Endothelial cell of umbilical vein (primary cell): Measurements from ENCODE around the gene NOD1. TPM values are rescaled to one million over a fixed set of nuclear protein-coding genes. Genes with fewer than 3 reads are reported as not detected.

Experiments used
- BruUV-seq: library from RNA; stranded (reverse); fragments of 400-500 nt; replicated peaks from 2 replicates; lab custom pipeline; 2021; lab: Mats Ljungman, UMichigan
- CTCF ChIA-PET: fragments of 300-600, 350-600 bp; sonication (Branson Sonifier 250); formaldehyde crosslinking; loops from one replicate; lab custom pipeline; 2021; ENCODE audit warnings: antibody characterized with exemption, inconsistent platforms; lab: Charles Lee
- POLR2A ChIA-PET: fragments of 300-600, 350-600 bp; sonication (Branson Sonifier 250); formaldehyde crosslinking; loops from one replicate; lab custom pipeline; 2021; ENCODE audit warnings: antibody characterized with exemption, inconsistent platforms; lab: Charles Lee
- DNase-seq: peaks from one replicate; pipeline ENCODE4 v3.0.0-alpha.2; 2011; ENCODE audit warnings: low read depth, low spot score
- FAIRE-seq: peaks from 2 replicates; lab custom pipeline; 2011; peaks lifted over from hg19 to GRCh38; lab: Jason Lieb, UNC
- H2AFZ ChIP-seq: 2 replicates; pipeline ENCODE4 v1.6.0; 2012; ENCODE audit warnings: low read depth, low read length, control low read depth, inconsistent platforms
- H3K27ac ChIP-seq: 2 replicates; pipeline ENCODE4 v1.5.1; 2011; ENCODE audit warnings: low read depth, mild to moderate bottlenecking, control low read depth, low read length, moderate library complexity; ENCODE audit not compliant: insufficient read depth
- H3K27me3 ChIP-seq, 2 experiments: 2 replicates each; pipeline versions ENCODE4 v1.6.0 to v1.6.1; 2011; ENCODE audit warnings: low read length in 2 of 2, mixed read lengths in 1 of 2; ENCODE audit not compliant: control insufficient read depth in 2 of 2, insufficient read depth in 2 of 2
- H3K36me3 ChIP-seq, 2 experiments: 2 replicates in 1 of 2; 3 replicates in 1 of 2; pipeline ENCODE4 v1.5.1; 2011; ENCODE audit warnings: low read length in 2 of 2, mild to moderate bottlenecking in 1 of 2, moderate library complexity in 1 of 2; ENCODE audit not compliant: control insufficient read depth in 2 of 2, insufficient read depth in 2 of 2; ENCODE audit errors: extremely low read depth in 1 of 2
- H3K4me1 ChIP-seq: 3 replicates; pipeline ENCODE4 v1.5.1; 2011; ENCODE audit warnings: mild to moderate bottlenecking, low read length; ENCODE audit not compliant: control insufficient read depth, insufficient read depth; ENCODE audit errors: extremely low read depth
- H3K4me2 ChIP-seq: 2 replicates; pipeline ENCODE4 v1.6.1; 2011; ENCODE audit warnings: low read length, control low read depth, mixed read lengths; ENCODE audit not compliant: insufficient read depth
- H3K4me3 ChIP-seq, 3 experiments: fragments of 200-600 bp in 1 of 3; sonication (generic), shearing (Covaris generic) in 1 of 3; replicated peaks in 1 of 3; 2 replicates each; pipeline ENCODE4 v1.5.1; 2011 to 2016; ENCODE audit warnings: control low read depth in 3 of 3, low read length in 3 of 3, mild to moderate bottlenecking in 2 of 3, inconsistent platforms in 1 of 3, low read depth in 1 of 3, moderate library complexity in 1 of 3; ENCODE audit not compliant: insufficient read depth in 1 of 3
- H3K79me2 ChIP-seq: 2 replicates; pipeline ENCODE4 v1.6.0; 2012; ENCODE audit warnings: low read length, inconsistent platforms; ENCODE audit not compliant: control insufficient read depth, insufficient read depth
- H3K9ac ChIP-seq: replicated peaks from 2 replicates; pipeline ENCODE3; 2011; ENCODE audit warnings: low read length, control low read depth; ENCODE audit not compliant: insufficient read depth; ENCODE audit errors: extremely low read depth
- H3K9me1 ChIP-seq: replicated peaks from 3 replicates; pipeline ENCODE4 v1.6.0; 2011; ENCODE audit warnings: mild to moderate bottlenecking, low read length; ENCODE audit not compliant: control insufficient read depth, insufficient read depth; ENCODE audit errors: extremely low read depth
- H3K9me3 ChIP-seq: replicated peaks from 2 replicates; pipeline ENCODE4 v1.5.1; 2012; ENCODE audit warnings: low read length, inconsistent platforms; ENCODE audit not compliant: control insufficient read depth, insufficient read depth
- H4K20me1 ChIP-seq: replicated peaks from 2 replicates; pipeline ENCODE3; 2011; ENCODE audit warnings: mild to moderate bottlenecking, low read length; ENCODE audit not compliant: control insufficient read depth, insufficient read depth; ENCODE audit errors: extremely low read depth
- EZH2 ChIP-seq: IDR thresholded peaks from 2 replicates; pipeline ENCODE4 v1.6.1; 2012; ENCODE audit warnings: borderline replicate concordance, low read depth, mild to moderate bottlenecking, moderate library complexity, low read length, inconsistent platforms; ENCODE audit not compliant: severe bottlenecking
- FOS ChIP-seq: IDR thresholded peaks from 2 replicates; pipeline ENCODE4 v1.6.1; 2011; ENCODE audit warnings: mild to moderate bottlenecking, low read length, moderate library complexity, borderline replicate concordance; ENCODE audit not compliant: insufficient read depth
- GATA2 ChIP-seq: IDR thresholded peaks from 2 replicates; pipeline ENCODE4 v1.7.0; 2011; ENCODE audit warnings: low read depth, mild to moderate bottlenecking, moderate library complexity, mixed read lengths, low read length; ENCODE audit not compliant: insufficient read length, insufficient read depth
- JUN ChIP-seq: IDR thresholded peaks from 2 replicates; pipeline ENCODE4 v1.6.1; 2011; ENCODE audit warnings: borderline replicate concordance, low read depth; ENCODE audit not compliant: insufficient read length, insufficient read depth
- MYC ChIP-seq: IDR thresholded peaks from one replicate; pipeline ENCODE4 v1.6.1; 2011; ENCODE audit warnings: mild to moderate bottlenecking, low read depth, low read length
- POLR2A ChIP-seq: IDR thresholded peaks from 2 replicates; pipeline ENCODE4 v1.6.1; 2012; ENCODE audit warnings: low read depth, mild to moderate bottlenecking, control low read depth, low read length
- POLR2AphosphoS5 ChIP-seq: IDR thresholded peaks from 2 replicates; pipeline ENCODE4 v1.6.1; 2012; ENCODE audit warnings: low read depth, mild to moderate bottlenecking, control low read depth, low read length, moderate library complexity; ENCODE audit not compliant: insufficient read depth
- dilution Hi-C: fragments of 300-500 bp; cut with MboI; formaldehyde crosslinking; loops from one replicate; pipeline ENCODE4 v1.15.0; 2019; ENCODE audit warnings: low sequenced_read_pairs; ENCODE audit not compliant: extremely low pct_ligation_motif_present
- intact Hi-C: fragments of 100-400 bp; cut with micrococcal nuclease; formaldehyde crosslinking; loops from one replicate; pipeline ENCODE4 v1.10.0; 2022
- polyA plus RNA-seq, 4 experiments: library from polyadenylated mRNA; depleted of rRNA in 3 of 4; stranded (reverse) in 3 of 4; unstranded in 1 of 4; fragments of >200 nt; gene quantifications; 2 replicates each; pipeline versions ENCODE4 v1.2.1 to v1.2.3, GENCODE V29; 2011 to 2012; ENCODE audit warnings: missing spikeins in 1 of 4
- total RNA-seq: library from RNA; stranded (reverse); gene quantifications from 2 replicates; pipeline ENCODE4 v1.2.3, GENCODE V29; 2021
- TF ChIP-seq, protein P1 (sequence below), 2 donors: IDR thresholded peaks; 1 replicate in 1 of 2; 2 replicates in 1 of 2; pipeline ENCODE4 v1.5.1; 2011; ENCODE audit warnings: low read length in 2 of 2, mild to moderate bottlenecking in 2 of 2, moderate library complexity in 2 of 2, control low read depth in 1 of 2, inconsistent platforms in 1 of 2, low read depth in 1 of 2; ENCODE audit not compliant: insufficient read depth in 1 of 2; ENCODE audit errors: extremely low read depth in 1 of 2
- TF ChIP-seq, protein P2 (sequence below): IDR thresholded peaks from 2 replicates; pipeline ENCODE4 v1.6.1; 2011; ENCODE audit not compliant: insufficient read depth, insufficient read length

The NOD1 gene
- total and polyA plus RNA-seq, 2 donors (not counting 3 experiments of a cell fraction or from before 2014, with no cell fraction given), result 22.1 to 39.2 TPM

DNA sequence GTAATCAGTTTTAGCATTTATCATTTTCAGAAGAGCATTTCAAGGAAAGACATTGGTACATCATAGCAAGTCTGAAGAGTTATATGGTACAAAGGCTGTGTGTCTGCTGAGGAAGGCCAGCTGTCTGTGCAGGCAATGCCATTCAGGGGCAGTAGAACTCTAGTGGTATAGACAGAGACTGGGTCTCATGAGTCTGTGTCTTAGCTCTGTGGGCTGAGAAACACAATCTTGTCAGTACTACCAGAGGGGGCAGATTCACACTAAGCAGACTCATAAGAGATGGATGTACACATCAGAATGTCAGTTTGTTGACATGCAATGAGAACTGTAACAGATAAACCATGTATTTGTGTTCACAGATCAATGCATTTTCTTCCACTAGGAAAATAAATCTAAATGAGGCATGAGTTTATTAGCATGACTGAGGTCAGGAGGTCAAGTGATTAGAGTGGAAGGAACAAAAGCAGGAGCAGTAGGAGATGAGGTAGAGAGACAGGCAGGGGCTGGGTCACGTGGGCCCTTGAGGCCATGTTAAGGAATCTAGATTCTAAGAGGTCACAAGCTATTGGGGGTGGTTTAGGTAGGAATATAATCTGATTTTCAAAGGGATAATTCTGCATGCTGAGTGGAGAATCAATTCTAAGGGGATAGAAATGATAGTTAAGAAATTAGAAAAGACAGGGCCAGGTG is 33.5 kb upstream of the NOD1 start:
- no peak for DNase-seq
- Histone ChIP-seq H3K4me1 (no peaks in the 10 kb centered on the region), H3K36me3 (no peaks in the 10 kb centered on the region), H3K27ac (no peak overlapping the region), H3K4me2 (no peak overlapping the region), H2AFZ (no peak overlapping the region), H3K4me3 (no peak overlapping the region), H3K27me3 (no peaks in the 10 kb centered on the region), H4K20me1 (no peaks in the 10 kb centered on the region), H3K9me1 (no peaks in the 10 kb centered on the region), H3K9me3 (no peaks in the 10 kb centered on the region), H3K79me2 (no peaks in the 10 kb centered on the region), H3K9ac (no peak overlapping the region)
- FAIRE-seq, result no peak
- POLR2A ChIA-PET, result no interaction called here
- BruUV-seq, result no TSS peak
- intact Hi-C loops, result no loop called here
- dilution Hi-C loops, result no loop called here
- CTCF ChIA-PET, result interaction anchor here (1.0 to 4.9 kb wide), 6 partner anchors 11 to 237 kb away, joined by 3 to 116 read pairs (median 4); no protein-coding TSS in a partner anchor
- TF ChIP-seq, protein P1, sequence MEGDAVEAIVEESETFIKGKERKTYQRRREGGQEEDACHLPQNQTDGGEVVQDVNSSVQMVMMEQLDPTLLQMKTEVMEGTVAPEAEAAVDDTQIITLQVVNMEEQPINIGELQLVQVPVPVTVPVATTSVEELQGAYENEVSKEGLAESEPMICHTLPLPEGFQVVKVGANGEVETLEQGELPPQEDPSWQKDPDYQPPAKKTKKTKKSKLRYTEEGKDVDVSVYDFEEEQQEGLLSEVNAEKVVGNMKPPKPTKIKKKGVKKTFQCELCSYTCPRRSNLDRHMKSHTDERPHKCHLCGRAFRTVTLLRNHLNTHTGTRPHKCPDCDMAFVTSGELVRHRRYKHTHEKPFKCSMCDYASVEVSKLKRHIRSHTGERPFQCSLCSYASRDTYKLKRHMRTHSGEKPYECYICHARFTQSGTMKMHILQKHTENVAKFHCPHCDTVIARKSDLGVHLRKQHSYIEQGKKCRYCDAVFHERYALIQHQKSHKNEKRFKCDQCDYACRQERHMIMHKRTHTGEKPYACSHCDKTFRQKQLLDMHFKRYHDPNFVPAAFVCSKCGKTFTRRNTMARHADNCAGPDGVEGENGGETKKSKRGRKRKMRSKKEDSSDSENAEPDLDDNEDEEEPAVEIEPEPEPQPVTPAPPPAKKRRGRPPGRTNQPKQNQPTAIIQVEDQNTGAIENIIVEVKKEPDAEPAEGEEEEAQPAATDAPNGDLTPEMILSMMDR (IDR thresholded peaks at IDR 0.05; ENCODE audit: extremely low read depth in 1 of 2, insufficient read depth in 1 of 2, low read depth in 1 of 2, low read length in 2 of 2), result no peak
- TF ChIP-seq FOS (no peak), JUN (no peak), EZH2 (no peak), MYC (no peak), GATA2 (no peak), POLR2AphosphoS5 (no peak), POLR2A (no peak)
- TF ChIP-seq, protein P2, sequence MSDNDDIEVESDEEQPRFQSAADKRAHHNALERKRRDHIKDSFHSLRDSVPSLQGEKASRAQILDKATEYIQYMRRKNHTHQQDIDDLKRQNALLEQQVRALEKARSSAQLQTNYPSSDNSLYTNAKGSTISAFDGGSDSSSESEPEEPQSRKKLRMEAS, result no peak
